SK-N-SH (cell line): ENCODE results near the gene WDR83. TPM values are rescaled to one million over a fixed set of nuclear protein-coding genes. Genes with fewer than 3 reads are reported as not detected.

Source experiments
- CTCF ChIA-PET: fragments of 300-600, 350-600 bp; formaldehyde crosslinking; extraction: SDS; loops from one replicate; lab custom pipeline; 2021; lab: Yijun Ruan, JAX
- POLR2A ChIA-PET: fragments of 350-600 bp; sonication (Branson Sonifier 250); formaldehyde crosslinking; extraction: SDS; loops from one replicate; lab custom pipeline; 2020; ENCODE audit warnings: antibody characterized with exemption, inconsistent platforms; lab: Yijun Ruan, JAX
- DNase-seq: peaks from one replicate; pipeline ENCODE4 v3.0.0; 2012
- H2AFZ ChIP-seq: fragments of 200-600 bp; sonication (generic); 2 replicates; pipeline ENCODE4 v1.8.1; 2016; ENCODE audit warnings: antibody characterized with exemption, mild to moderate bottlenecking, low read depth
- H3F3A ChIP-seq: fragments of 200-600 bp; sonication (generic); replicated peaks from 2 replicates; pipeline ENCODE3; 2016; ENCODE audit warnings: antibody characterized with exemption, mild to moderate bottlenecking; ENCODE audit not compliant: insufficient read depth
- H3K27ac ChIP-seq, 2 experiments: fragments of 200-500 bp in 1 of 2; fragments of 200-600 bp in 1 of 2; sonication (Bioruptor generic) in 1 of 2; sonication (generic), shearing (Covaris generic) in 1 of 2; 2 replicates each; pipeline versions ENCODE4 v1.5.1 to v1.6.1; 2014 to 2016; ENCODE audit warnings: low read depth in 2 of 2, inconsistent platforms in 1 of 2, low read length in 1 of 2, mild to moderate bottlenecking in 1 of 2, mixed read lengths in 1 of 2
- H3K27me3 ChIP-seq: fragments of 200-600 bp; sonication (generic), shearing (Covaris generic); 2 replicates; pipeline ENCODE4 v1.6.1; 2016; ENCODE audit warnings: mixed run types; ENCODE audit not compliant: insufficient read depth
- H3K36me3 ChIP-seq, 2 experiments: fragments of 200-500 bp in 1 of 2; fragments of 200-600 bp in 1 of 2; sonication (Bioruptor generic) in 1 of 2; sonication (generic) in 1 of 2; replicated peaks in 1 of 2; 2 replicates each; pipeline versions ENCODE3 to v1.5.1; 2014 to 2016; ENCODE audit warnings: low read length in 1 of 2, mild to moderate bottlenecking in 1 of 2; ENCODE audit not compliant: insufficient read depth in 2 of 2, control insufficient read depth in 1 of 2
- H3K4me1 ChIP-seq, 2 experiments: fragments of 200-500 bp in 1 of 2; fragments of 200-600 bp in 1 of 2; sonication (Bioruptor generic) in 1 of 2; sonication (generic), shearing (Covaris generic) in 1 of 2; 2 replicates each; pipeline versions ENCODE4 v1.5.1 to v1.6.1; 2014 to 2016; ENCODE audit warnings: low read depth in 1 of 2, low read length in 1 of 2, mixed run types in 1 of 2; ENCODE audit not compliant: insufficient read depth in 2 of 2, control insufficient read depth in 1 of 2
- H3K4me2 ChIP-seq: fragments of 200-600 bp; sonication (generic), shearing (Covaris generic); 2 replicates; pipeline ENCODE4 v1.6.1; 2017; ENCODE audit warnings: mixed run types
- H3K4me3 ChIP-seq, 2 experiments: fragments of 200-500 bp in 1 of 2; fragments of 200-600 bp in 1 of 2; sonication (Bioruptor generic) in 1 of 2; sonication (generic), shearing (Covaris generic) in 1 of 2; 2 replicates each; pipeline versions ENCODE4 v1.5.1 to v1.8.1; 2014 to 2016; ENCODE audit warnings: low read depth in 2 of 2, inconsistent platforms in 1 of 2, low read length in 1 of 2, mild to moderate bottlenecking in 1 of 2, mixed read lengths in 1 of 2, moderate library complexity in 1 of 2
- H3K79me2 ChIP-seq: fragments of 200-600 bp; sonication (generic); 2 replicates; pipeline ENCODE4 v1.8.1; 2017; ENCODE audit warnings: mild to moderate bottlenecking; ENCODE audit not compliant: insufficient read depth
- H3K9ac ChIP-seq: fragments of 200-600 bp; sonication (generic); 2 replicates; pipeline ENCODE4 v1.6.1; 2017; ENCODE audit warnings: mixed run types
- H3K9me2 ChIP-seq: fragments of 200-600 bp; sonication (generic); 2 replicates; pipeline ENCODE4 v1.6.1; 2017; ENCODE audit warnings: mixed run types
- H3K9me3 ChIP-seq: fragments of 200-600 bp; sonication (generic); 2 replicates; pipeline ENCODE4 v1.6.1; 2017; ENCODE audit warnings: mixed run types, mild to moderate bottlenecking, moderate library complexity
- H4K20me1 ChIP-seq: fragments of 200-600 bp; sonication (generic); 2 replicates; pipeline ENCODE4 v1.6.1; 2017; ENCODE audit warnings: mild to moderate bottlenecking, mixed run types; ENCODE audit not compliant: insufficient read depth
- CHD2 ChIP-seq: fragments of 150-350 bp; IDR thresholded peaks from 2 replicates; pipeline ENCODE4 v1.6.1; 2018; ENCODE audit warnings: low read length; ENCODE audit not compliant: partially characterized antibody
- EP300 ChIP-seq, 2 experiments: IDR thresholded peaks; 2 replicates each; pipeline versions ENCODE4 v1.4.0 to v1.6.1; 2012; ENCODE audit warnings: borderline replicate concordance in 1 of 2, low read depth in 1 of 2, low read length in 1 of 2
- EZH2phosphoT487 ChIP-seq: fragments of 200-600 bp; sonication (generic); IDR thresholded peaks from 2 replicates; pipeline ENCODE4 v1.6.1; 2017; ENCODE audit warnings: low read depth, mixed run types, mild to moderate bottlenecking, antibody characterized with exemption, moderate library complexity, borderline replicate concordance
- FOSL2 ChIP-seq: IDR thresholded peaks from 2 replicates; pipeline ENCODE4 v1.4.0; 2012; ENCODE audit warnings: low read depth, mild to moderate bottlenecking, moderate library complexity, borderline replicate concordance
- FOXJ3 ChIP-seq: sonication (generic); formaldehyde crosslinking; IDR thresholded peaks from 2 replicates; pipeline ENCODE4 v1.5.1; 2020; ENCODE audit warnings: mild to moderate bottlenecking, missing genetic modification reagents
- FOXM1 ChIP-seq: IDR thresholded peaks from 2 replicates; pipeline ENCODE4 v1.4.0; 2012; ENCODE audit warnings: low read depth, mild to moderate bottlenecking
- GABPA ChIP-seq: IDR thresholded peaks from 2 replicates; pipeline ENCODE4 v1.4.0; 2012; ENCODE audit warnings: low read depth, mild to moderate bottlenecking
- GATA2 ChIP-seq: sonication (generic); formaldehyde crosslinking; IDR thresholded peaks from 2 replicates; pipeline ENCODE4 v1.5.0; 2020; ENCODE audit warnings: mild to moderate bottlenecking, missing genetic modification reagents
- JUND ChIP-seq: IDR thresholded peaks from 2 replicates; pipeline ENCODE4 v1.4.0; 2012
- MAX ChIP-seq: IDR thresholded peaks from 2 replicates; pipeline ENCODE4 v1.4.0; 2012; ENCODE audit warnings: low read depth
- NFIC ChIP-seq: IDR thresholded peaks from 2 replicates; pipeline ENCODE4 v1.4.0; 2012; ENCODE audit warnings: borderline replicate concordance
- NRF1 ChIP-seq: IDR thresholded peaks from 2 replicates; pipeline ENCODE4 v1.6.1; 2012; ENCODE audit warnings: low read depth, mild to moderate bottlenecking, low read length
- PBX3 ChIP-seq: IDR thresholded peaks from 2 replicates; pipeline ENCODE4; 2012
- POLR2AphosphoS5 ChIP-seq: IDR thresholded peaks from 2 replicates; pipeline ENCODE4 v1.6.1; 2012; ENCODE audit warnings: low read depth, low read length
- RAD21 ChIP-seq: IDR thresholded peaks from 2 replicates; pipeline ENCODE4 v1.6.1; 2012; ENCODE audit warnings: mild to moderate bottlenecking, low read length
- RCOR1 ChIP-seq: fragments of 150-350 bp; IDR thresholded peaks from 2 replicates; pipeline ENCODE4 v1.6.1; 2017; ENCODE audit warnings: antibody characterized with exemption, low read length
- REST ChIP-seq: IDR thresholded peaks from 2 replicates; pipeline ENCODE4 v1.6.1; 2012; ENCODE audit warnings: mild to moderate bottlenecking, low read depth, low read length, moderate library complexity
- SIN3A ChIP-seq: IDR thresholded peaks from 2 replicates; pipeline ENCODE4 v1.6.1; 2012; ENCODE audit warnings: low read depth, mild to moderate bottlenecking, low read length, moderate library complexity, borderline replicate concordance
- SMC3 ChIP-seq: IDR thresholded peaks from 2 replicates; pipeline ENCODE4 v1.6.1; 2012; ENCODE audit warnings: low read depth, low read length, improper control_type of control experiment
- TAF1 ChIP-seq: IDR thresholded peaks from 2 replicates; pipeline ENCODE4 v1.6.1; 2012; ENCODE audit warnings: low read depth, mild to moderate bottlenecking, low read length, moderate library complexity, borderline replicate concordance
- TEAD4 ChIP-seq: IDR thresholded peaks from 2 replicates; pipeline ENCODE4 v1.4.0; 2012; ENCODE audit warnings: mild to moderate bottlenecking, borderline replicate concordance; ENCODE audit not compliant: insufficient read depth
- USF1 ChIP-seq: IDR thresholded peaks from 2 replicates; pipeline ENCODE4 v1.4.0; 2012; ENCODE audit warnings: low read depth, borderline replicate concordance
- YY1 ChIP-seq: IDR thresholded peaks from 2 replicates; pipeline ENCODE4 v1.4.0; 2012; ENCODE audit warnings: low read depth, mild to moderate bottlenecking
- WGBS: methylation state at CpG from one replicate; pipeline ENCODE4 v1.1.6; 2017; ENCODE audit warnings: low lambda C conversion rate; 5-methylcytosine and 5-hydroxymethylcytosine counted together
- polyA plus RNA-seq, 3 experiments: library from polyadenylated mRNA; depleted of rRNA; stranded (reverse); fragments of >200 nt; gene quantifications; 2 replicates each; pipeline ENCODE4 v1.2.3, GENCODE V29; 2012

Gene WDR83
- polyA plus RNA-seq, 1 of the 3 experiments (the other 2 are of a cell fraction) = 18.2 TPM

- CTCF ChIA-PET = interaction anchor here (0.8 to 1.5 kb wide), 3 partner anchors 44 to 81 kb away, joined by 3 to 6 read pairs (median 3); no protein-coding TSS in a partner anchor
- WGBS = 90% methylated on average over 2 of the region's 3 CpGs
- Histone ChIP-seq H3K27me3 (no peaks in the 10 kb centered on the region), H3K4me1 (peaks cover 6 to 7% of the 10 kb centered on the region in 2 experiments; a peak in 2 of 4 replicates), H3K4me2 (no peak overlapping the region), H3K36me3 (peaks cover 31 to 41% of the 10 kb centered on the region in 2 experiments), H3F3A (peaks cover 8% of the 10 kb centered on the region), H4K20me1 (no peaks in the 10 kb centered on the region), H2AFZ (no peak overlapping the region), H3K9me3 (no peaks in the 10 kb centered on the region), H3K9me2 (no peaks in the 10 kb centered on the region), H3K9ac (no peak overlapping the region), H3K4me3 (no peak overlapping the region), H3K27ac (no peak overlapping the region), H3K79me2 (peaks cover 59% of the 10 kb centered on the region)
- POLR2A ChIA-PET = no interaction called here
- TF ChIP-seq REST (no peak), PBX3 (no peak), RAD21 (no peak), YY1 (no peak), NRF1 (no peak), FOXJ3 (CRISPR knock-in tag) (no peak), TAF1 (no peak), RCOR1 (no peak), TEAD4 (no peak), USF1 (no peak), EP300 (IDR thresholded peaks at IDR 0.05; ENCODE audit: borderline replicate concordance in 1 of 2, low read depth in 1 of 2, low read length in 1 of 2) (no peak)
- DNase-seq = no peak
These were observed 49.3 kb downstream of the WDR83 start for GRCh38 chr19:12715929-12716328.

GRCh38 chr19:12720296-12720695 is 53.7 kb downstream of the WDR83 start:
- TF ChIP-seq RCOR1 (no peak), EZH2phosphoT487 (no peak), CHD2 (no peak), POLR2AphosphoS5 (no peak), FOSL2 (no peak), GATA2 (CRISPR knock-in tag) (no peak), SMC3 (no peak), SIN3A (no peak), NFIC (no peak), EP300 (IDR thresholded peaks at IDR 0.05; ENCODE audit: borderline replicate concordance in 1 of 2, low read depth in 1 of 2, low read length in 1 of 2) (no peak), PBX3 (no peak), FOXJ3 (CRISPR knock-in tag) (no peak), RAD21 (no peak), MAX (no peak), FOXM1 (no peak), JUND (no peak), GABPA (no peak)
- ChIA-PET CTCF (interaction anchor here (1.4 to 3.7 kb wide), 3 partner anchors 38 to 156 kb away, joined by 3 to 25 read pairs (median 24); no protein-coding TSS in a partner anchor), POLR2A (no interaction called here)
- peak overlapping the region; percentile 95 for H3K9ac ChIP-seq
- no peaks in the 10 kb centered on the region for H4K20me1 ChIP-seq
- no peaks in the 10 kb centered on the region for H3K9me2 ChIP-seq
- H3K27ac ChIP-seq = peak overlapping the region; percentile 89; a peak in 3 of 4 replicates
- H3K4me2 ChIP-seq = peak overlapping the region; percentile 99
- H3K9me3 ChIP-seq = no peaks in the 10 kb centered on the region
- H3K4me3 ChIP-seq = peak overlapping the region; percentile 63 to 85
- peaks cover 18 to 20% of the 10 kb centered on the region in 2 experiments for H3K36me3 ChIP-seq
- no peak for DNase-seq
- H3K27me3 ChIP-seq = no peaks in the 10 kb centered on the region
- H3K4me1 ChIP-seq = peaks cover 7 to 8% of the 10 kb centered on the region in 2 experiments; a peak in 3 of 4 replicates
- 94% methylated on average over 10 of the region's 10 CpGs for WGBS
- H3K79me2 ChIP-seq = peaks cover 79% of the 10 kb centered on the region
- no peak overlapping the region for H2AFZ ChIP-seq
- H3F3A ChIP-seq = peaks cover 8% of the 10 kb centered on the region
